VCaP (cell line): ENCODE data around the gene GTF2I.
"Not testable (repeated sequence)": the region's sequence is repeated elsewhere in the genome, so short reads cannot be mapped to it uniquely, and the experiment has no call there.

ENCODE experiments used
- H3K27ac ChIP-seq: fragments of 450-650 bp; 2 replicates; pipeline ENCODE4 v1.5.1; 2017
- CTCF ChIP-seq: fragments of 450-650 bp; conservative IDR thresholded peaks from 2 replicates; pipeline ENCODE4 v1.5.1; 2017; ENCODE audit warnings: mild to moderate bottlenecking, moderate library complexity

GTF2I gene

GRCh38 chr7:74658178-74659004, 873 bp downstream of the GTF2I start:
- no peak for TF ChIP-seq CTCF
- H3K27ac ChIP-seq = peak overlapping the region; percentile 100

- H3K27ac ChIP-seq = peak overlapping the region; percentile 100; the same call in 1 of the 2 replicates
These were observed 2.7 kb downstream of the GTF2I start for GRCh38 chr7:74660202-74660601.

DNA sequence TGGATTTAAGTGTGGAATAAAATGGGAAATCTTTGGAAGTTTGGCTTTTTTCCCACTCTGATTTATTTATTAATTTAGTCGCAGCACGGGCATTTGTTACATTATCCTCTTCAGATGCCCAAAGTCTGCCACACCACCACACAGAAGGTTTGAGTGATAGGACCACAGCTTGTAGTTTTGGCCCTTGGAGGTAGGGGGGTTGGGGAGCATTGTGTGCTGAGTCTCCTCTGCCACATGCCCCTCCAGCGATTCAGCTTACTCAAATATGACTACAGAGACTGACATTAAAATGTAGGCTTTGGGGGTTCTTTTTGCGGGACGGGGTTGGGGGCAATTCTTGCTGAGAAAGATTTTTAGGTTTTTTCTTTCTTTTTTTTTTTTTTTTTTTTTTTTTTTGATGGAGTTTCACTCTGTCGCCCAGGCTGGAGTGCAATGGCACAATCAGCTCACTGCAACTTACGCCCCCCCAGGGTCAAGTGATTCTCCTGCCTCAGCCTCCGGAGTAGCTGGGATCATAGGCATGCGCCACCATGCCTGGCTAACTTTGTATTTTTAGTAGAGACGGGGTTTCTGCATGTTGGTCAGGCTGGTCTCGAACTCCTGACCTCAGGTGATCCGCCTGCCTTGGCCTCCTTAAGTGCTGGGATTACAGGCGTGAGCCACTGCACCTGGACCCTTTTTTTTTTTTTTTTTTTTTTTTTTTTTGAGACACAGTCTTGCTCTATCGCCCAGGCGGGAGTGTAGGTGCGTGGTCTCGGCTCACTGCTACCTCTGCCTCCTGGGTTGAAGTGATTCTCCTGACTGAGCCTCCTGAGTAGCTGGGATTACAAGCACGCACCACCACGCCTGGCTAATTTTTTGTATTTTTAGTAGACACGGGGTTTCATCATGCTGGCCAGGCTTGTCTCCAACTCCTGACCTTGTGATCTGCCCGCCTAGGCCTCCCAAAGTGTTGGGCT, 4.6 kb downstream of the GTF2I start:
- not testable (repeated sequence) for H3K27ac ChIP-seq

DNA sequence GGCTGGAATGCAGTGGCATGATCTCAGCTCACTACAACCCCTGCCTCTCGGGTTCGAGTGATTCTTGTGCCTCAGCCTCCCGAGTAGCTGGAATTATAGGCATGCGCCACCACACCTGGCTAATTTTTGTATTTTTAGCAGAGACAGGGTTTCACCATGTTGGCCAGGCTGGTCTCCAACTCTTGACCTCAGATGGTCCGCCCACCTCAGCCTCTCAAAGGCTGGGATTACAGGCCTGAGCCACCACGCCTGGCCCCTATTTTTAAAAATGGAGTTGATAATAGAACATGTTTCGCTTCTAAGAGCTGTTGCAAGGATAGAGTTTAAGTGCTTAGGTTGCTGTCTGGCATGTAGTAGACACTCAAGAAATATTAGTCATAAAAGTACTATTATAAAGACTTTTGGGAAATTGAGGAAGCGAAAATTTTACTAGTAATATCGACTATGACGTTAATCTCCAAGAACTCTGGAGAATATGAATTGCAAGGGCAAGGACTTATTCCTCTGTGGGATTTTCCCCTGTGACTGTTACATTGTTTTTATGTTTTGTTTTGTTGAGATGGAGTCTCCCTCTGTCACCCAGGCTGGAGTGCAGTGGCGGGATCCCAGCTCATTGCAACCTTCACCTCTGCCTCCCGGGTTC, 7.9 kb downstream of the GTF2I start:
- TF ChIP-seq CTCF = no peak

DNA sequence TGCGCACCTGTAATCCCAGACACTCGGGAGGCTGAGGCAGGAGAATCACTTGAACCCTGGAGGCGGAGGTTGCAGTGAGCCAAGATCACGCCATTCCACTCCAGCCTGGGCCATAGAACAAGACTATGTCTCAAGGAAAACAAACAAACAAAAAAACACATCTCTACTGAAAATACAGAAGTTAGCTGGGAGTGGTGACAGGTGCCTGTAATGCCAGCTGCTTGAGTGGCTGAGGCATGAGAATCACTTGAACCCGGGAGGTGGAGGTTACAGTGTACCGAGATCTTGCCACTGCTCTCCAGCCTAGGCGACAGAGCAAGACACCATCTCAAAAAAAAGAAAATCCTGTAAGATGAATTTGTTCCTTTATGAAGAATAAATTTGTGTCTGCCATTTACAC, 9.5 kb downstream of the GTF2I start:
- not testable (repeated sequence) for H3K27ac ChIP-seq

More for the DNA sequence above, 7.9 kb downstream of the GTF2I start:
- no peak overlapping the region for H3K27ac ChIP-seq

- not testable (repeated sequence) for H3K27ac ChIP-seq
These were observed 10.0 kb downstream of the GTF2I start for GRCh38 chr7:74667520-74667919.

- no peak overlapping the region for H3K27ac ChIP-seq
- TF ChIP-seq CTCF = no peak
These were observed 14.1 kb downstream of the GTF2I start for GRCh38 chr7:74671602-74672001.

- TF ChIP-seq CTCF = no peak
These were observed 14.9 kb downstream of the GTF2I start for GRCh38 chr7:74672343-74672915.

GRCh38 chr7:74674166-74674565, 16.6 kb downstream of the GTF2I start:
- no peak for TF ChIP-seq CTCF
- no peak overlapping the region for H3K27ac ChIP-seq

More at GRCh38 chr7:74672343-74672915, 14.9 kb downstream of the GTF2I start:
- H3K27ac ChIP-seq = peak overlapping the region; percentile 7; the same call in 1 of the 2 replicates
